ENCODE measurements around the gene CCSER1. TPM values are rescaled to one million over a fixed set of nuclear protein-coding genes. Genes with fewer than 3 reads are reported as not detected.

Gene CCSER1
- total RNA-seq, 1 donor from 2014 or later, result 11.9 TPM

GRCh38 chr4:90922174-90922573 is 795.0 kb downstream of the CCSER1 start:
- H3K9me3 Mint-ChIP-seq, result no peaks in the 10 kb centered on the region
- H3K27ac Mint-ChIP-seq (ENCODE audit: unreplicated experiment), result no peak overlapping the region
- H3K4me3 Mint-ChIP-seq, result no peak overlapping the region
- H3K4me1 Mint-ChIP-seq, result no peaks in the 10 kb centered on the region
- TF ChIP-seq CTCF (conservative IDR thresholded peaks at IDR 0.05), result no peak
- H3K36me3 Mint-ChIP-seq (ENCODE audit: low read depth), result no peaks in the 10 kb centered on the region
- DNase-seq (ENCODE audit: low read depth, low spot score), result no peak
- no peaks in the 10 kb centered on the region for H3K27me3 Mint-ChIP-seq (ENCODE audit: low read depth)

GRCh38 chr4:90926957-90927356 is 799.8 kb downstream of the CCSER1 start:
- no peak overlapping the region for H3K27ac Mint-ChIP-seq (ENCODE audit: unreplicated experiment)
- no peak for DNase-seq (ENCODE audit: low read depth, low spot score)
- no peaks in the 10 kb centered on the region for H3K36me3 Mint-ChIP-seq (ENCODE audit: low read depth)
- no peaks in the 10 kb centered on the region for H3K4me1 Mint-ChIP-seq
- no peak for TF ChIP-seq CTCF (conservative IDR thresholded peaks at IDR 0.05)
- H3K9me3 Mint-ChIP-seq, result no peaks in the 10 kb centered on the region
- no peak overlapping the region for H3K4me3 Mint-ChIP-seq
- no peaks in the 10 kb centered on the region for H3K27me3 Mint-ChIP-seq (ENCODE audit: low read depth)

- Mint-ChIP-seq H3K36me3 (ENCODE audit: low read depth) (no peaks in the 10 kb centered on the region), H3K27me3 (ENCODE audit: low read depth) (no peaks in the 10 kb centered on the region), H3K4me3 (no peak overlapping the region), H3K9me3 (peaks cover 4% of the 10 kb centered on the region), H3K4me1 (no peaks in the 10 kb centered on the region), H3K27ac (ENCODE audit: unreplicated experiment) (no peak overlapping the region)
- no peak for DNase-seq (ENCODE audit: low read depth, low spot score)
- TF ChIP-seq CTCF (conservative IDR thresholded peaks at IDR 0.05), result no peak
These were observed 816.1 kb downstream of the CCSER1 start for GRCh38 chr4:90943311-90943710.

GRCh38 chr4:90946945-90947344 is 819.8 kb downstream of the CCSER1 start:
- DNase-seq (ENCODE audit: low read depth, low spot score), result no peak
- H3K27ac Mint-ChIP-seq (ENCODE audit: unreplicated experiment), result no peak overlapping the region
- no peaks in the 10 kb centered on the region for H3K27me3 Mint-ChIP-seq (ENCODE audit: low read depth)
- TF ChIP-seq CTCF (conservative IDR thresholded peaks at IDR 0.05), result no peak
- no peaks in the 10 kb centered on the region for H3K36me3 Mint-ChIP-seq (ENCODE audit: low read depth)
- H3K9me3 Mint-ChIP-seq, result peaks cover 4% of the 10 kb centered on the region
- H3K4me3 Mint-ChIP-seq, result no peak overlapping the region
- H3K4me1 Mint-ChIP-seq, result no peaks in the 10 kb centered on the region

- Mint-ChIP-seq H3K4me1 (no peaks in the 10 kb centered on the region), H3K36me3 (ENCODE audit: low read depth) (no peaks in the 10 kb centered on the region), H3K9me3 (no peaks in the 10 kb centered on the region), H3K27me3 (ENCODE audit: low read depth) (no peaks in the 10 kb centered on the region), H3K4me3 (no peak overlapping the region), H3K27ac (ENCODE audit: unreplicated experiment) (peak overlapping the region; percentile 60)
- TF ChIP-seq CTCF (conservative IDR thresholded peaks at IDR 0.05), result no peak
- no peak for DNase-seq (ENCODE audit: low read depth, low spot score)
These were observed 823.2 kb downstream of the CCSER1 start for GRCh38 chr4:90950385-90950841.

GRCh38 chr4:90951037-90951436 is 823.8 kb downstream of the CCSER1 start:
- no peaks in the 10 kb centered on the region for H3K4me1 Mint-ChIP-seq
- no peak for DNase-seq (ENCODE audit: low read depth, low spot score)

More at GRCh38 chr4:90951037-90951436, 823.8 kb downstream of the CCSER1 start:
- TF ChIP-seq CTCF (conservative IDR thresholded peaks at IDR 0.05), result no peak
- Mint-ChIP-seq H3K27ac (ENCODE audit: unreplicated experiment) (no peak overlapping the region), H3K36me3 (ENCODE audit: low read depth) (no peaks in the 10 kb centered on the region), H3K27me3 (ENCODE audit: low read depth) (no peaks in the 10 kb centered on the region), H3K4me3 (no peak overlapping the region), H3K9me3 (no peaks in the 10 kb centered on the region)
